HEK293 (cell line): ENCODE measurements around the gene ASIC1.
A peak's percentile ranks its signal among the peaks of the same experiment; 100 is the strongest.

Source experiments
- CTCF ChIA-PET: fragments of 350-600 bp; formaldehyde crosslinking; extraction: SDS; loops from one replicate; lab custom pipeline; 2021; ENCODE audit warnings: antibody characterized with exemption; lab: Yijun Ruan, JAX
- POLR2A ChIA-PET: fragments of 300-600 bp; formaldehyde crosslinking; extraction: SDS; loops from one replicate; lab custom pipeline; 2020; ENCODE audit warnings: antibody characterized with exemption, inconsistent platforms; lab: Yijun Ruan, JAX
- H3K27ac ChIP-seq: fragments of 200-500 bp; sonication (Bioruptor generic); 2 replicates; pipeline ENCODE4 v1.5.1; 2014; ENCODE audit warnings: low read depth, low read length, control low read depth, inconsistent platforms; ENCODE audit errors: extremely low read depth
- H3K36me3 ChIP-seq, 2 experiments: fragments of 200-500 bp in 1 of 2; sonication (Bioruptor generic) in 1 of 2; 1 replicate in 1 of 2; 2 replicates in 1 of 2; pipeline ENCODE4 v1.5.1; 2014 to 2017; ENCODE audit warnings: inconsistent platforms in 2 of 2, low read length in 2 of 2; ENCODE audit not compliant: control insufficient read depth in 2 of 2, insufficient read depth in 1 of 2
- H3K4me1 ChIP-seq: fragments of 200-500 bp; sonication (Bioruptor generic); 2 replicates; pipeline ENCODE4 v1.5.1; 2014; ENCODE audit warnings: mild to moderate bottlenecking, low read length, inconsistent platforms; ENCODE audit not compliant: control insufficient read depth, insufficient read depth
- H3K4me3 ChIP-seq: 2 replicates; pipeline ENCODE4 v1.5.1; 2011; ENCODE audit warnings: low read depth, mild to moderate bottlenecking, control low read depth, low read length, moderate library complexity
- H3K9me3 ChIP-seq: fragments of 200-500 bp; sonication (Bioruptor generic); 2 replicates; pipeline ENCODE4 v1.5.1; 2014; ENCODE audit warnings: low read depth, low read length, inconsistent platforms; ENCODE audit not compliant: control insufficient read depth, insufficient read depth
- EGR2 ChIP-seq: fragments of 450-650 bp; formaldehyde crosslinking; IDR thresholded peaks from 2 replicates; pipeline ENCODE4 v1.5.1; 2016; ENCODE audit warnings: low read depth, missing biosample characterization, missing genetic modification characterization
- GLIS1 ChIP-seq: fragments of 450-650 bp; formaldehyde crosslinking; IDR thresholded peaks from 2 replicates; pipeline ENCODE4 v1.5.1; 2016; ENCODE audit warnings: missing biosample characterization, missing genetic modification characterization
- MYNN ChIP-seq: fragments of 450-650 bp; formaldehyde crosslinking; IDR thresholded peaks from 2 replicates; pipeline ENCODE4 v1.5.1; 2016; ENCODE audit warnings: missing biosample characterization, missing genetic modification characterization, borderline replicate concordance
- PRDM1 ChIP-seq: fragments of 450-650 bp; formaldehyde crosslinking; IDR thresholded peaks from 2 replicates; pipeline ENCODE4; 2016; ENCODE audit warnings: missing biosample characterization, missing genetic modification characterization
- SALL2 ChIP-seq: fragments of 450-650 bp; formaldehyde crosslinking; IDR thresholded peaks from 2 replicates; pipeline ENCODE4 v1.5.0; 2017; ENCODE audit warnings: missing biosample characterization, mild to moderate bottlenecking, missing genetic modification characterization, borderline replicate concordance
- ZEB2 ChIP-seq: fragments of 450-650 bp; formaldehyde crosslinking; IDR thresholded peaks from 2 replicates; pipeline ENCODE4 v1.5.1; 2016; ENCODE audit warnings: missing biosample characterization, missing genetic modification characterization
- ZFP69B ChIP-seq: fragments of 450-650 bp; formaldehyde crosslinking; IDR thresholded peaks from 2 replicates; pipeline ENCODE4 v1.5.1; 2016; ENCODE audit warnings: missing biosample characterization, missing genetic modification characterization
- ZNF140 ChIP-seq: fragments of 450-650 bp; formaldehyde crosslinking; IDR thresholded peaks from 2 replicates; pipeline ENCODE4 v1.5.1; 2016; ENCODE audit warnings: missing biosample characterization, missing genetic modification characterization
- ZNF155 ChIP-seq: fragments of 450-650 bp; formaldehyde crosslinking; IDR thresholded peaks from 2 replicates; pipeline ENCODE4 v1.5.1; 2016; ENCODE audit warnings: missing biosample characterization, missing genetic modification characterization
- ZNF175 ChIP-seq: fragments of 450-650 bp; formaldehyde crosslinking; IDR thresholded peaks from 2 replicates; pipeline ENCODE4 v1.5.1; 2016; ENCODE audit warnings: missing biosample characterization, missing genetic modification characterization
- ZNF223 ChIP-seq: fragments of 450-650 bp; formaldehyde crosslinking; IDR thresholded peaks from 2 replicates; pipeline ENCODE4 v1.5.1; 2016; ENCODE audit warnings: missing biosample characterization, missing genetic modification characterization
- ZNF324 ChIP-seq: fragments of 450-650 bp; formaldehyde crosslinking; IDR thresholded peaks from 2 replicates; pipeline ENCODE4 v1.5.1; 2016; ENCODE audit warnings: missing biosample characterization, missing genetic modification characterization
- ZNF335 ChIP-seq: fragments of 450-650 bp; formaldehyde crosslinking; conservative IDR thresholded peaks from 2 replicates; pipeline ENCODE4 v1.5.1; 2016; ENCODE audit warnings: missing biosample characterization, missing genetic modification characterization
- ZNF354C ChIP-seq: fragments of 450-650 bp; formaldehyde crosslinking; IDR thresholded peaks from 2 replicates; pipeline ENCODE4 v1.5.1; 2016; ENCODE audit warnings: missing biosample characterization, missing genetic modification characterization, low read depth, borderline replicate concordance
- ZNF366 ChIP-seq: fragments of 450-650 bp; formaldehyde crosslinking; conservative IDR thresholded peaks from 2 replicates; pipeline ENCODE4 v1.5.1; 2016; ENCODE audit warnings: missing biosample characterization, missing genetic modification characterization
- ZNF501 ChIP-seq: fragments of 450-650 bp; formaldehyde crosslinking; IDR thresholded peaks from 2 replicates; pipeline ENCODE4 v1.5.1; 2016; ENCODE audit warnings: missing biosample characterization, missing genetic modification characterization
- ZNF530 ChIP-seq: fragments of 450-650 bp; formaldehyde crosslinking; IDR thresholded peaks from 2 replicates; pipeline ENCODE4 v1.5.1; 2016; ENCODE audit warnings: low read depth, missing biosample characterization, missing genetic modification characterization
- ZNF548 ChIP-seq: fragments of 450-650 bp; formaldehyde crosslinking; IDR thresholded peaks from 2 replicates; pipeline ENCODE4 v1.5.1; 2016; ENCODE audit warnings: missing biosample characterization, missing genetic modification characterization
- ZNF558 ChIP-seq: fragments of 450-650 bp; formaldehyde crosslinking; IDR thresholded peaks from 2 replicates; pipeline ENCODE4 v1.5.1; 2016; ENCODE audit warnings: missing biosample characterization, missing genetic modification characterization
- ZNF561 ChIP-seq: fragments of 450-650 bp; IDR thresholded peaks from 2 replicates; pipeline ENCODE4 v1.5.1; 2018; ENCODE audit warnings: missing biosample characterization, missing genetic modification characterization, borderline replicate concordance
- ZNF596 ChIP-seq: fragments of 450-650 bp; IDR thresholded peaks from 2 replicates; pipeline ENCODE4 v1.5.0; 2018; ENCODE audit warnings: missing biosample characterization, mild to moderate bottlenecking, missing genetic modification characterization, moderate library complexity
- ZNF658 ChIP-seq: fragments of 450-650 bp; formaldehyde crosslinking; IDR thresholded peaks from 2 replicates; pipeline ENCODE4; 2016; ENCODE audit warnings: missing biosample characterization, missing genetic modification characterization
- ZNF768 ChIP-seq: fragments of 450-650 bp; formaldehyde crosslinking; IDR thresholded peaks from 2 replicates; pipeline ENCODE4 v1.5.1; 2018; ENCODE audit warnings: missing biosample characterization, mild to moderate bottlenecking, missing genetic modification characterization
- ZNF792 ChIP-seq: fragments of 450-650 bp; formaldehyde crosslinking; IDR thresholded peaks from 2 replicates; pipeline ENCODE4 v1.5.1; 2016; ENCODE audit warnings: missing biosample characterization, missing genetic modification characterization
- ZNF830 ChIP-seq: fragments of 450-650 bp; IDR thresholded peaks from 2 replicates; pipeline ENCODE4 v1.5.0; 2018; ENCODE audit warnings: missing biosample characterization, missing genetic modification characterization, low read depth, mild to moderate bottlenecking, moderate library complexity
- ZNF843 ChIP-seq: fragments of 450-650 bp; formaldehyde crosslinking; IDR thresholded peaks from 2 replicates; pipeline ENCODE4 v1.5.1; 2016; ENCODE audit warnings: missing biosample characterization, missing genetic modification characterization
- TF ChIP-seq, protein P1 (sequence below): fragments of 450-650 bp; formaldehyde crosslinking; IDR thresholded peaks from 2 replicates; pipeline ENCODE4; 2016; ENCODE audit warnings: missing biosample characterization, missing genetic modification characterization
- TF ChIP-seq, protein P2 (sequence below): fragments of 450-650 bp; formaldehyde crosslinking; IDR thresholded peaks from 2 replicates; pipeline ENCODE4 v1.5.1; 2017; ENCODE audit warnings: missing biosample characterization, missing genetic modification characterization
- TF ChIP-seq, protein P3 (sequence below): fragments of 450-650 bp; formaldehyde crosslinking; IDR thresholded peaks from 2 replicates; pipeline ENCODE4 v1.5.1; 2017; ENCODE audit warnings: missing biosample characterization, missing genetic modification characterization

Gene ASIC1

DNA sequence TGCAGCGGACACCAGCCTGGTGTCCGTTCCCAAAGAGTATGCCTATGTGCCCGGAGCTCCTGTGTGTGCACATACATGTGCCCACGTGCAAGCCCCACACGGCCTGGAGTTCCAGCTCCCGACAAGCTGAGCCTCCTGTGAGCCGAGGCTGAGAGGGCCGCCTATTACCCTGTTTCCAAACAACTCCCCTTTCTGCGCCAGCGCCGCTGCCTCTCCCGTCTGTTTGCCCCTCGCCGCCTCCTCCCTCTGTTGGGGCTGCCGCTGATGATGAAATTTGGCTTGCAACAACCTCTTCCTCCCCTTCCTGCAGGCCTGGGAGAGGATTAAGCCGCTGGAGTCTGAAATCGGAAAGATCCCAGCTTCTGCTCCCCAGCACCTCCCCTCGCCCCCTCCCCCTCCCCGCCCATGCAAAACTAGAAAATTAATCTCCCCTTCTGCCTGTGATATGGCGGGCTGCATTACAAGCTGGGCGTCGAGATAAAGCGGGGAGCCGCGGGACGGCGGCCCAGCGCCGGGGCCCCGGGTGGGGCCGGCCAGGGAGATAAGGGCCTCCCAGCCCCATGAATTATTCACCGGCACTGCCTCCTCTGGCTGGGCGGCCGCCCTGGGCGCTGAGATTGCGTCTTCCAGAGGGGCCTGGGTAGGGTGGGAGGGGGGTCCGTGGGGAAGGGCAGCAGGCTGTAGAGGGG, 6.8 kb upstream of the ASIC1 start (continued):
- TF ChIP-seq ZNF324, result no peak
- TF ChIP-seq, protein P1, sequence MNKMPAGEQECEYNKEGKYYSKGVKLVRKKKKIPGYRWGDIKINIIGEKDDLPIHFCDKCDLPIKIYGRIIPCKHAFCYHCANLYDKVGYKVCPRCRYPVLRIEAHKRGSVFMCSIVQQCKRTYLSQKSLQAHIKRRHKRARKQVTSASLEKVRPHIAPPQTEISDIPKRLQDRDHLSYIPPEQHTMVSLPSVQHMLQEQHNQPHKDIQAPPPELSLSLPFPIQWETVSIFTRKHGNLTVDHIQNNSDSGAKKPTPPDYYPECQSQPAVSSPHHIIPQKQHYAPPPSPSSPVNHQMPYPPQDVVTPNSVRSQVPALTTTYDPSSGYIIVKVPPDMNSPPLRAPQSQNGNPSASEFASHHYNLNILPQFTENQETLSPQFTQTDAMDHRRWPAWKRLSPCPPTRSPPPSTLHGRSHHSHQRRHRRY (tag by site-specific recombination), result no peak

DNA sequence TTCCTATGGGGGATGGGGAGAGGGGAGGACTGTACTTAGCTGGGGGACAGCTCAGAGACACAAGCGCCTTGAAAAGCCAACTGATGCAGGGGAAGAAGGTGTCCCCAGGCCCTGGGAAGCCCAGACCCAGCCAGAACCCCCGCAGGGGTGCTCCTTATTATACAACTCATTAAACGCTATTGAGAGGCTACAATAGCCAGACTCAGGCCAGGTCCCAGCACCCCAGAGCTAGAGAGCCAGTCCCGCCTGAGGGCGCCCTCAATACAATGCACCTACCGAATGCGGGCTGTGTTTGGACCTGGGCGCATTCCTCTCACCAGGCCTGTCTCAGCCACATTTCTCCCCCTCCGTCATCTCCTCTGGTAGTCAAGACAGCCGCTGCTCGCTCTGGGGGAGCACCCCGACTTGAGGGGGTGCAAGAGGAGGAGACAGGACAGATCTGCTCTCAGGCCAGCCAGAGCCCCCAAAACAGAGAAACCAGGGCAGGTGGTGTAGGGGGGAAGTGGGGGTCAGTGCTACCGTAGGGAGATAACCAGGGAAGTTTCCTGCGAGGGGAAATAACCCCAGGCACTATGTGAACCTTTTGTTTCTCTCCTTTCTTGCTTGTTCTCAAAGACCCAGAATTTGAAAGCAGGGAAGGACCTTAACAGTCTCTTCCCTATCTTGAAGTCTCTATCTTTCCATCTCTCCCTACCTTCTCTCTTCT, 6.1 kb upstream of the ASIC1 start:
- H3K27ac ChIP-seq, result no peak overlapping the region
- no peak overlapping the region for H3K4me3 ChIP-seq
- POLR2A ChIA-PET, result no interaction called here
- H3K4me1 ChIP-seq, result no peaks in the 10 kb centered on the region
- H3K9me3 ChIP-seq, result no peaks in the 10 kb centered on the region
- TF ChIP-seq ZNF155 (tag by site-specific recombination) (no peak), MYNN (no peak), ZNF366 (0 out of 2 replicates have a peak, but pooled peaks have one; percentile 16)
- TF ChIP-seq, all 188 proteins: peak for 1
- CTCF ChIA-PET, result no interaction called here
- no peaks in the 10 kb centered on the region for H3K36me3 ChIP-seq

DNA sequence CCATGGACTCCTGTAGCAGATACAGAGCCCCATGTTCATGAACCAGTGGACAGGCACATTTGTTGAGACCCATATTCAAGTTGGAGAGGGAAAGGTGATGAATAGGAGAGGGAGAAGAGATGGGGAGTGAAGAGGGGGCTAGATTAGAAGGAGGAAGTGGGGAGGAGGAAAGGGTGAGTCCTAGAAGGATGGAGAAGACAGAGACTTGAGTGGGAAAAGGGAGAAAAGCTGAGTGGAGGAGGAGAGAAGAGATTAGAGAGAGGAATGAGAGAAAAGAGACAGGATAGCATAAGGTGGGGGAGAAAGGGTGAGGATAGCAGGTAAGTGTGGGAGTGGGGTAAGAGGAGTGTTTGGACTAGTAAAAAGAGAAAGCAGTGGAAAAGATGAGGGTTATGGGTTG, 4.9 kb upstream of the ASIC1 start:
- Histone ChIP-seq H3K36me3 (no peaks in the 10 kb centered on the region), H3K4me1 (no peaks in the 10 kb centered on the region), H3K27ac (no peak overlapping the region), H3K9me3 (no peaks in the 10 kb centered on the region), H3K4me3 (no peak overlapping the region)
- TF ChIP-seq ZNF830, result no peak
- TF ChIP-seq ZNF175 (tag by site-specific recombination), result no peak
- TF ChIP-seq ZNF140, result no peak
- TF ChIP-seq, protein P2, sequence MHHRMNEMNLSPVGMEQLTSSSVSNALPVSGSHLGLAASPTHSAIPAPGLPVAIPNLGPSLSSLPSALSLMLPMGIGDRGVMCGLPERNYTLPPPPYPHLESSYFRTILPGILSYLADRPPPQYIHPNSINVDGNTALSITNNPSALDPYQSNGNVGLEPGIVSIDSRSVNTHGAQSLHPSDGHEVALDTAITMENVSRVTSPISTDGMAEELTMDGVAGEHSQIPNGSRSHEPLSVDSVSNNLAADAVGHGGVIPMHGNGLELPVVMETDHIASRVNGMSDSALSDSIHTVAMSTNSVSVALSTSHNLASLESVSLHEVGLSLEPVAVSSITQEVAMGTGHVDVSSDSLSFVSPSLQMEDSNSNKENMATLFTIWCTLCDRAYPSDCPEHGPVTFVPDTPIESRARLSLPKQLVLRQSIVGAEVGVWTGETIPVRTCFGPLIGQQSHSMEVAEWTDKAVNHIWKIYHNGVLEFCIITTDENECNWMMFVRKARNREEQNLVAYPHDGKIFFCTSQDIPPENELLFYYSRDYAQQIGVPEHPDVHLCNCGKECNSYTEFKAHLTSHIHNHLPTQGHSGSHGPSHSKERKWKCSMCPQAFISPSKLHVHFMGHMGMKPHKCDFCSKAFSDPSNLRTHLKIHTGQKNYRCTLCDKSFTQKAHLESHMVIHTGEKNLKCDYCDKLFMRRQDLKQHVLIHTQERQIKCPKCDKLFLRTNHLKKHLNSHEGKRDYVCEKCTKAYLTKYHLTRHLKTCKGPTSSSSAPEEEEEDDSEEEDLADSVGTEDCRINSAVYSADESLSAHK (tag by site-specific recombination), result no peak
- no peak for TF ChIP-seq ZNF354C (tag by site-specific recombination)
- no peak for TF ChIP-seq ZNF561
- no peak for TF ChIP-seq ZNF596
- no peak for TF ChIP-seq ZNF335 (tag by site-specific recombination)
- TF ChIP-seq ZNF501, result no peak
- no peak for TF ChIP-seq ZNF843 (tag by site-specific recombination)
- TF ChIP-seq, protein P3, sequence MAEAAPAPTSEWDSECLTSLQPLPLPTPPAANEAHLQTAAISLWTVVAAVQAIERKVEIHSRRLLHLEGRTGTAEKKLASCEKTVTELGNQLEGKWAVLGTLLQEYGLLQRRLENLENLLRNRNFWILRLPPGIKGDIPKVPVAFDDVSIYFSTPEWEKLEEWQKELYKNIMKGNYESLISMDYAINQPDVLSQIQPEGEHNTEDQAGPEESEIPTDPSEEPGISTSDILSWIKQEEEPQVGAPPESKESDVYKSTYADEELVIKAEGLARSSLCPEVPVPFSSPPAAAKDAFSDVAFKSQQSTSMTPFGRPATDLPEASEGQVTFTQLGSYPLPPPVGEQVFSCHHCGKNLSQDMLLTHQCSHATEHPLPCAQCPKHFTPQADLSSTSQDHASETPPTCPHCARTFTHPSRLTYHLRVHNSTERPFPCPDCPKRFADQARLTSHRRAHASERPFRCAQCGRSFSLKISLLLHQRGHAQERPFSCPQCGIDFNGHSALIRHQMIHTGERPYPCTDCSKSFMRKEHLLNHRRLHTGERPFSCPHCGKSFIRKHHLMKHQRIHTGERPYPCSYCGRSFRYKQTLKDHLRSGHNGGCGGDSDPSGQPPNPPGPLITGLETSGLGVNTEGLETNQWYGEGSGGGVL (tag by site-specific recombination), result 0 out of 2 replicates have a peak, but pooled peaks have one; percentile 27
- TF ChIP-seq PRDM1, result peak; percentile 78
- no peak for TF ChIP-seq ZFP69B (tag by site-specific recombination)
- no peak for TF ChIP-seq ZNF548 (tag by site-specific recombination)
- TF ChIP-seq ZNF658 (tag by site-specific recombination), result no peak
- no peak for TF ChIP-seq GLIS1
- no peak for TF ChIP-seq ZNF792
- TF ChIP-seq EGR2 (tag by site-specific recombination), result peak; percentile 28; the same call in 1 of the 2 replicates
- TF ChIP-seq SALL2 (tag by site-specific recombination), result peak; percentile 23; the same call in 1 of the 2 replicates
- no peak for TF ChIP-seq ZNF558 (tag by site-specific recombination)
- TF ChIP-seq ZEB2 (tag by site-specific recombination), result no peak
- peak; percentile 63; the same call in 1 of the 2 replicates for TF ChIP-seq ZNF366
- TF ChIP-seq ZNF530 (tag by site-specific recombination), result no peak
- 0 out of 2 replicates have a peak, but pooled peaks have one; percentile 23 for TF ChIP-seq ZNF223 (tag by site-specific recombination)
- TF ChIP-seq ZNF768, result no peak
- ChIA-PET POLR2A (no interaction called here), CTCF (interaction anchor here (0.7 to 1.3 kb wide), 4 partner anchors 85 to 167 kb away, joined by 4 to 7 read pairs (median 4); no protein-coding TSS in a partner anchor)
